Glutamatergic neuron (in vitro differentiated cells): ENCODE results near the gene ZNF469. TPM values are rescaled to one million over a fixed set of nuclear protein-coding genes. Genes with fewer than 3 reads are reported as not detected.

ENCODE experiments used
- DNase-seq: peaks from one replicate; pipeline ENCODE4 v3.0.0; 2022
- H3K27ac Mint-ChIP-seq: one replicate; pipeline ENCODE4 v1.8.0; 2020; ENCODE audit warnings: mild to moderate bottlenecking, mixed read lengths, inconsistent platforms; ENCODE audit not compliant: unreplicated experiment
- H3K27me3 Mint-ChIP-seq: one replicate; pipeline ENCODE4 v1.8.0; 2020; ENCODE audit warnings: mild to moderate bottlenecking, moderate library complexity, mixed read lengths, inconsistent platforms; ENCODE audit not compliant: unreplicated experiment
- H3K36me3 Mint-ChIP-seq: one replicate; pipeline ENCODE4 v1.8.0; 2020; ENCODE audit warnings: mild to moderate bottlenecking, mixed read lengths, inconsistent platforms; ENCODE audit not compliant: unreplicated experiment
- H3K4me1 Mint-ChIP-seq: one replicate; pipeline ENCODE4 v1.8.0; 2020; ENCODE audit warnings: mild to moderate bottlenecking, low read depth, mixed read lengths, inconsistent platforms; ENCODE audit not compliant: unreplicated experiment
- H3K4me3 Mint-ChIP-seq: one replicate; pipeline ENCODE4 v1.8.0; 2020; ENCODE audit warnings: mild to moderate bottlenecking, mixed read lengths, inconsistent platforms; ENCODE audit not compliant: unreplicated experiment
- H3K9me3 Mint-ChIP-seq: one replicate; pipeline ENCODE4 v1.8.0; 2020; ENCODE audit warnings: mild to moderate bottlenecking, moderate library complexity, mixed read lengths, inconsistent platforms; ENCODE audit not compliant: unreplicated experiment
- total RNA-seq: library from RNA; stranded (reverse); fragmentation: NEBNext Ultra II Directional; extraction: Animal tissue kit (Norgen Biotek cat#: 25700); gene quantifications from one replicate; pipeline ENCODE4 v1.2.1, GENCODE V29; 2021; ENCODE audit not compliant: unreplicated experiment
- TF ChIP-seq, protein P1 (sequence below): fragments of 200-600 bp; sonication (generic); IDR thresholded peaks from one replicate; pipeline ENCODE4 v1.5.0; 2021; ENCODE audit not compliant: partially characterized antibody, unreplicated experiment

The ZNF469 gene
- total RNA-seq, 1 donor from 2014 or later = 0.56 TPM

DNA sequence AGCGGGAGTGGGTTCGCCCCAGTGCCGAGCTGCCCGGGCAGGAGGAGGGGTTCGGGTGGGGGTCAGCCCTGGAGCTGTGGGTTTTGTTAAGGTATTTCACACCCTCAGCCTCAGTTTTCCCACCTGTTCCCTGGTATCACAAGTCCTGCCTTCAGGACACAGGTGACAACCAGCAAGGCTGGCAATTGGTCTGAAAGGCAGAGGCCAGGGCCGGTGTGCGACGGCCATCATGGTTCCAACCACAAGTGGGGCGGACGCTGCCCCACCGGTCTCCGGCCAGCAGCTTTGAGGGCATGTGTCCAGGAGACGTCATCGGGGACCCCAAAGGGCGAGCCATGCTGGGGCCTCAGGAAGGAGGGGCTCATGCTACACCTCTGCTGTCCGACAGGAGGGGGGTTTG is 10.8 kb downstream of the ZNF469 start:
- Mint-ChIP-seq H3K27ac (no peak overlapping the region), H3K9me3 (peaks cover 4% of the 10 kb centered on the region), H3K27me3 (peaks cover 15% of the 10 kb centered on the region), H3K4me1 (peaks cover 9% of the 10 kb centered on the region), H3K4me3 (no peak overlapping the region), H3K36me3 (peaks cover 5% of the 10 kb centered on the region)
- DNase-seq = no peak
- TF ChIP-seq, protein P1, sequence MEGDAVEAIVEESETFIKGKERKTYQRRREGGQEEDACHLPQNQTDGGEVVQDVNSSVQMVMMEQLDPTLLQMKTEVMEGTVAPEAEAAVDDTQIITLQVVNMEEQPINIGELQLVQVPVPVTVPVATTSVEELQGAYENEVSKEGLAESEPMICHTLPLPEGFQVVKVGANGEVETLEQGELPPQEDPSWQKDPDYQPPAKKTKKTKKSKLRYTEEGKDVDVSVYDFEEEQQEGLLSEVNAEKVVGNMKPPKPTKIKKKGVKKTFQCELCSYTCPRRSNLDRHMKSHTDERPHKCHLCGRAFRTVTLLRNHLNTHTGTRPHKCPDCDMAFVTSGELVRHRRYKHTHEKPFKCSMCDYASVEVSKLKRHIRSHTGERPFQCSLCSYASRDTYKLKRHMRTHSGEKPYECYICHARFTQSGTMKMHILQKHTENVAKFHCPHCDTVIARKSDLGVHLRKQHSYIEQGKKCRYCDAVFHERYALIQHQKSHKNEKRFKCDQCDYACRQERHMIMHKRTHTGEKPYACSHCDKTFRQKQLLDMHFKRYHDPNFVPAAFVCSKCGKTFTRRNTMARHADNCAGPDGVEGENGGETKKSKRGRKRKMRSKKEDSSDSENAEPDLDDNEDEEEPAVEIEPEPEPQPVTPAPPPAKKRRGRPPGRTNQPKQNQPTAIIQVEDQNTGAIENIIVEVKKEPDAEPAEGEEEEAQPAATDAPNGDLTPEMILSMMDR = no peak

DNA sequence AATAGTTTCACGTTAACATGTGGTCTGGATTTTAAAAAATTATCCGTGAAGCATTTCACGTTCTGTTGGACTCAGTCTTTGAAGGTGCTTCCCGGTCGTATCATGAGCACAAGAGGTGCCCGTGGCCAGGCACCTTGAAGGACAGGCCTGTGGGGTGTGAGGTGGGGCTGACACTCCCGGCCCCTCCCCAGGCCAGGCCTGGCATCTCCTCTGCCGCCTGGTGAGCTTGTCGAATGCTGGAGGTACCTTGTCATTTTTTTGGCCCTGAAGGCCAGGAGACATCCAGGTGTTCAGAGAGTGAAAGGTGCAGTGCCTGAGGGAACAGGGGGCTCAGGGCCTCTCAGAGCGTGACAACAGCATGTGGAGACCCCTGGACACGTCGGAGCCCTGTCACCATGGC is 11.7 kb downstream of the ZNF469 start:
- TF ChIP-seq, protein P1 = no peak
- peaks cover 2% of the 10 kb centered on the region for H3K9me3 Mint-ChIP-seq
- peaks cover 9% of the 10 kb centered on the region for H3K4me1 Mint-ChIP-seq
- no peak for DNase-seq
- peaks cover 5% of the 10 kb centered on the region for H3K36me3 Mint-ChIP-seq
- H3K27ac Mint-ChIP-seq = no peak overlapping the region
- no peak overlapping the region for H3K4me3 Mint-ChIP-seq
- H3K27me3 Mint-ChIP-seq = peaks cover 15% of the 10 kb centered on the region

DNA sequence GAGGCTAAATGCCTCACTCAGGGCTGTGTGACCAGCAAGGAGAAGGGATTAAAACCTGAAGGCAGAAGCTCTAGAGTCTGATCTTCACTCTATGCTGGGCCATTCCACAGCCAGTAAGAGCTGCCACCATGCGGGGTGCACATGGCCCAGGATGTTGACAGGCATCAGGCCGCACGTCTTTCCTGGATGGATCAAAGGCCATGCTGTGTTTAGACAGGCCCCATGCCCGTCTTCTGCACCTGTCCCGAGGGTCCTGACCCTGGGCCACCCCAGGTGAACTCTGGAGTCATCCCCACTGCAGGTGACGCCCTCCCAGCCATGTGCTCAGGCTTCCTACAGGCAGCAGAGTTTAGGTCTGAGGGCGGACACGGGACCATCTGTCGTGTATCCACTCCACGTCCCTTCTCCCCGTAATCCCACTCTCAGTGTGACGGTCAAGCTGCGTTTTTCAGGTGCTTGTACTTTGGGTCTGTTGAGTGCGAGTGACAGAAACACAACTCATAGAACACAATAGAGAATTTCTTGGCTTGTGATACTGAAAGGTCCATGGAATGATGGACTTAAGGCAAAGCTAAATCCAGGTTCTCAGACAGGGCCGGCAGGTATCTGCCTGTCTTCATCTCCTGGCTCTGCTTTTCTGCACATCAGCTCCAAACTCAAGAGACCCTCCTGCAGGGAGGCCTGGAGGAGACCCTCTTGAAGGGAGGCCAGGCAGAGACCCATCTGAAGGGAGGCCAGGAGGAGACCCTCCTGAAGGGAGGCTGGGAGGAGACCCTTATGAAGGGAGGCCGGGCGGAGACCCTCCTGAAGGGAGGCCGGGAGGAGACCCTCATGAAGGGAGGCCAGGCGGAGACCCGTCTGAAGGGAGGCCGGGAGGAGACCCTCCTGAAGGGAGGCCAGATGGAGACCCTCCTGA is 13.2 kb downstream of the ZNF469 start:
- peaks cover 2% of the 10 kb centered on the region for H3K9me3 Mint-ChIP-seq
- no peak for DNase-seq
- peaks cover 12% of the 10 kb centered on the region for H3K27me3 Mint-ChIP-seq
- H3K4me3 Mint-ChIP-seq = no peak overlapping the region
- H3K4me1 Mint-ChIP-seq = peaks cover 4% of the 10 kb centered on the region
- H3K36me3 Mint-ChIP-seq = peaks cover 5% of the 10 kb centered on the region
- H3K27ac Mint-ChIP-seq = no peak overlapping the region
- TF ChIP-seq, protein P1 = no peak

DNA sequence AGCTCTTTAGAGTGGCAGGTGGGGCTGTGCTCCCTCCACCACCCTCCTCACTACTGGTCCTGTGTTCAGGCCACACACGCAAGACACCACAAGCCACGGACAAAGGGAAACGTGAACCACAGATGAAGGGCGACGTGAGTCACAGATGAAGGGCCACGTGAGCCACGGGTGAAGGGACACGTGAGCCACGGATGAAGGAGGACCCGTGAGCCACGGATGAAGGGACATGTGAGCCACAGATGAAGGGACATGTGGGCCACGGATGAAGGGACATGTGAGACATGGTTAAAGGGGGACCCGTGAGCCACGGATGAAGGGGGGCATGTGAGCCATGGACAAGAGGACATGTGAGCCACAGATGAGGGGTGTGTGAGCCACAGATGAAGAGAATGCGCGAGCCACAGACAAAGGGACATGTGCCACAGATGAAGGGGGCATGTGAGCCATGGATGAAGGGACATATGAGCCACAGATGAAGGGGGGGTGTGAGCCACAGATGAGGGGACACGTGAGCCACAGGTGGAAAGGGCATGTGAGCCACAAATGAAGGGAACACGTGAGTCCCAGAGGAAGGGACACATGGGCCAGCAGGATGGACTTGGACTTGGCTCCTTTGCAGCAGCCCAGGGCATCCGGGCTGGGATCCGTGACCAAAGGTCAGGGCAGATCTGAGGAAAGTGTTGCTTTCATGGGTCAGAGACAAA is 15.6 kb downstream of the ZNF469 start:
- TF ChIP-seq, protein P1 = no peak
- Mint-ChIP-seq H3K27ac (no peak overlapping the region), H3K4me1 (peaks cover 2% of the 10 kb centered on the region), H3K4me3 (no peak overlapping the region), H3K27me3 (peaks cover 9% of the 10 kb centered on the region), H3K36me3 (peaks cover 5% of the 10 kb centered on the region), H3K9me3 (no peaks in the 10 kb centered on the region)
- no peak for DNase-seq

DNA sequence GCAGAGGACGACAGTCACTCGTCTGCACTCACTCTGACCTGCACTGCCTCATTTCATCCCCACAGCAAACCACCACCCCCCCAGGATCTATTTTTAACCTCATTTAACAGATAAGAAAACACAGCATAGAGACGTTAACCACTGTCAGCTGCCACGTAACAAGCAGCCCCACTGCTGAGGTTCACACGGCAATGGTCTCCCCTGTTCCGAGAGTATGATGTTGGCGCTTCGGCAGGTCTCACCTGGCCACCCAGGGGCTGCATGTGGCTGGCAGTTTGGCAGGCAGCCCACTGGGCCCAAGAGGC is 16.1 kb downstream of the ZNF469 start:
- DNase-seq = no peak
- Mint-ChIP-seq H3K4me3 (no peak overlapping the region), H3K36me3 (peaks cover 5% of the 10 kb centered on the region), H3K27ac (no peak overlapping the region), H3K27me3 (peaks cover 9% of the 10 kb centered on the region), H3K9me3 (no peaks in the 10 kb centered on the region), H3K4me1 (peaks cover 2% of the 10 kb centered on the region)
- TF ChIP-seq, protein P1 = no peak
